OCI-LY1 (cell line): ENCODE measurements around the gene MICAL1.

Source experiments
- H2AFZ ChIP-seq: fragments of 200-600 bp; sonication (generic), shearing (Covaris generic); 2 replicates; pipeline ENCODE4 v1.6.0; 2014; ENCODE audit warnings: antibody characterized with exemption, mild to moderate bottlenecking, low read length
- H3F3A ChIP-seq: fragments of 200-600 bp; sonication (generic), shearing (Covaris generic); 2 replicates; pipeline ENCODE4 v1.6.0; 2014; ENCODE audit warnings: mild to moderate bottlenecking, antibody characterized with exemption, low read length, moderate library complexity; ENCODE audit not compliant: insufficient read depth
- H3K27ac ChIP-seq: fragments of 200-600 bp; sonication (generic); 2 replicates; pipeline ENCODE4 v1.5.1; 2014; ENCODE audit warnings: low read length, mixed run types, mild to moderate bottlenecking, low read depth; ENCODE audit not compliant: poor library complexity, severe bottlenecking
- H3K27me3 ChIP-seq: fragments of 200-600 bp; sonication (generic); 2 replicates; pipeline ENCODE4 v1.6.0; 2014; ENCODE audit warnings: antibody characterized with exemption, mild to moderate bottlenecking, low read length, moderate library complexity; ENCODE audit not compliant: insufficient read depth
- H3K36me3 ChIP-seq: fragments of 200-600 bp; sonication (generic); 2 replicates; pipeline ENCODE4 v1.6.1; 2014; ENCODE audit warnings: mild to moderate bottlenecking, antibody characterized with exemption, low read length, moderate library complexity, mixed read lengths; ENCODE audit not compliant: insufficient read depth
- H3K4me1 ChIP-seq: fragments of 200-600 bp; sonication (generic); 2 replicates; pipeline ENCODE4 v1.5.1; 2014; ENCODE audit warnings: mild to moderate bottlenecking, low read length, moderate library complexity; ENCODE audit not compliant: insufficient read depth, severe bottlenecking
- H3K4me2 ChIP-seq: fragments of 200-600 bp; sonication (generic), shearing (Covaris generic); 2 replicates; pipeline ENCODE4 v1.6.1; 2014; ENCODE audit warnings: low read length
- H3K4me3 ChIP-seq: fragments of 200-600 bp; sonication (generic); 2 replicates; pipeline ENCODE4 v1.5.1; 2014; ENCODE audit warnings: low read length, low read depth, mild to moderate bottlenecking, mixed read lengths; ENCODE audit not compliant: poor library complexity, severe bottlenecking
- H3K79me2 ChIP-seq: fragments of 200-600 bp; shearing (Covaris generic); 2 replicates; pipeline ENCODE4 v1.6.1; 2016; ENCODE audit warnings: mixed run types, low read length, mixed read lengths; ENCODE audit not compliant: insufficient read depth
- H3K9ac ChIP-seq: fragments of 200-600 bp; sonication (generic), shearing (Covaris generic); 2 replicates; pipeline ENCODE4 v1.6.1; 2014; ENCODE audit warnings: mild to moderate bottlenecking, low read length, mixed read lengths
- H3K9me2 ChIP-seq: fragments of 200-600 bp; sonication (generic), shearing (Covaris generic); 2 replicates; pipeline ENCODE4 v1.6.1; 2014; ENCODE audit warnings: low read depth, mild to moderate bottlenecking, low read length, mixed read lengths
- H3K9me3 ChIP-seq: fragments of 200-600 bp; shearing (Covaris generic); 2 replicates; pipeline ENCODE4 v1.6.1; 2014; ENCODE audit warnings: low read length, mixed read lengths
- H4K20me1 ChIP-seq: fragments of 200-600 bp; sonication (generic), shearing (Covaris generic); 2 replicates; pipeline ENCODE4 v1.6.0; 2016; ENCODE audit warnings: mild to moderate bottlenecking, low read length; ENCODE audit not compliant: insufficient read depth
- EZH2 ChIP-seq: fragments of 200-600 bp; sonication (generic), shearing (Covaris generic); IDR thresholded peaks from 2 replicates; pipeline ENCODE4 v1.8.0; 2017; ENCODE audit warnings: borderline replicate concordance, mixed run types, mild to moderate bottlenecking, antibody characterized with exemption, low read length, moderate library complexity, mixed read lengths
- TF ChIP-seq, protein P1 (sequence below): fragments of 200-600 bp; sonication (generic), shearing (Covaris generic); IDR thresholded peaks from 2 replicates; pipeline ENCODE4 v1.5.1; 2017; ENCODE audit warnings: mild to moderate bottlenecking, antibody characterized with exemption, low read length, moderate library complexity, mixed read lengths

MICAL1 gene

DNA sequence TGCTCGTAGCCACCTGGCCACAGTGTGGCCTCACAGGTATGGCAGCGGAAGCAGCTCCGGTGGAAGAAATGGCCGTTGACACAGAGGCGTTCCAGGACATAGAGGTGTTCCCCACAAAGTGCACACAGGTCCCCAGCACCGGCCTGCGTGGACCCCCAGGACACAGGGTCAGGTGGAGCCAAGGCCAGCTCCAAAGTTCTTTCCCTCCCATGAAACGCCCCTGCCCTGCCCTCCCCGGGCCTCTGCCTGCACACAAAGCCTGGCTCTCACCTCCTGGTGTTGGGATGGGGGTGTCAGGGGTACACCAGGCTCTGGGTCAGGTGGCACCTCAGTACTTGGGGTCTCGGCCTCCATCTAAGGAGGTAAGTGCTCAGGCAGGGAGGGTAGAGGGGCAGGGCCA lies 8.5 kb downstream of the MICAL1 start:
- H3K79me2 ChIP-seq: no peaks in the 10 kb centered on the region
- TF ChIP-seq, protein P1, sequence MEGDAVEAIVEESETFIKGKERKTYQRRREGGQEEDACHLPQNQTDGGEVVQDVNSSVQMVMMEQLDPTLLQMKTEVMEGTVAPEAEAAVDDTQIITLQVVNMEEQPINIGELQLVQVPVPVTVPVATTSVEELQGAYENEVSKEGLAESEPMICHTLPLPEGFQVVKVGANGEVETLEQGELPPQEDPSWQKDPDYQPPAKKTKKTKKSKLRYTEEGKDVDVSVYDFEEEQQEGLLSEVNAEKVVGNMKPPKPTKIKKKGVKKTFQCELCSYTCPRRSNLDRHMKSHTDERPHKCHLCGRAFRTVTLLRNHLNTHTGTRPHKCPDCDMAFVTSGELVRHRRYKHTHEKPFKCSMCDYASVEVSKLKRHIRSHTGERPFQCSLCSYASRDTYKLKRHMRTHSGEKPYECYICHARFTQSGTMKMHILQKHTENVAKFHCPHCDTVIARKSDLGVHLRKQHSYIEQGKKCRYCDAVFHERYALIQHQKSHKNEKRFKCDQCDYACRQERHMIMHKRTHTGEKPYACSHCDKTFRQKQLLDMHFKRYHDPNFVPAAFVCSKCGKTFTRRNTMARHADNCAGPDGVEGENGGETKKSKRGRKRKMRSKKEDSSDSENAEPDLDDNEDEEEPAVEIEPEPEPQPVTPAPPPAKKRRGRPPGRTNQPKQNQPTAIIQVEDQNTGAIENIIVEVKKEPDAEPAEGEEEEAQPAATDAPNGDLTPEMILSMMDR: no peak
- TF ChIP-seq EZH2: no peak
- H3K9ac ChIP-seq: no peak overlapping the region
- H4K20me1 ChIP-seq: no peaks in the 10 kb centered on the region
- H3K36me3 ChIP-seq: peaks cover 62% of the 10 kb centered on the region
- no peak overlapping the region for H3K4me3 ChIP-seq
- H3K4me1 ChIP-seq: peaks cover 2% of the 10 kb centered on the region
- no peak overlapping the region for H3K4me2 ChIP-seq
- no peak overlapping the region for H3K27ac ChIP-seq
- H2AFZ ChIP-seq: no peak overlapping the region
- H3K9me2 ChIP-seq: no peaks in the 10 kb centered on the region
- no peaks in the 10 kb centered on the region for H3K9me3 ChIP-seq
- no peaks in the 10 kb centered on the region for H3K27me3 ChIP-seq
- no peaks in the 10 kb centered on the region for H3F3A ChIP-seq

DNA sequence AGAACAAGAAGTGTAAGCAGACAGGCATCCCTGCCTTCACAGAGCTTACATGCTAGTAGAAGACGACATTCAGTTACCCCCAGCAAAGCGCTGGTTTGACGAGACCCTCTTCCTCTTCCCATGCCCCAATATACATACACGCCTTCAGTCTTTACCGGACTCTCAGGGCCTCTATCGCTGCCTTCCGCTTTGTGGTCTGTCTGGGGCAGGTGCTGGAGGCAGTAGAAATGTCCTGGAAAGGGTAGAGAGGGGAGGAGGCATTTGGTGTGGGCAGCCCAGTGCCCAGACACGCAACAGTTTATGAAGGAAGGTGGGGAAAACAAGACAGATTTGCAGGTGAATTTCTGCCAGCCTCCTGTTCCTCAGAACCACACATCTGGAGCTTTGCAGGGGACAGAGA lies 9.0 kb downstream of the MICAL1 start:
- H3K27ac ChIP-seq: no peak overlapping the region
- no peaks in the 10 kb centered on the region for H3K9me2 ChIP-seq

DNA sequence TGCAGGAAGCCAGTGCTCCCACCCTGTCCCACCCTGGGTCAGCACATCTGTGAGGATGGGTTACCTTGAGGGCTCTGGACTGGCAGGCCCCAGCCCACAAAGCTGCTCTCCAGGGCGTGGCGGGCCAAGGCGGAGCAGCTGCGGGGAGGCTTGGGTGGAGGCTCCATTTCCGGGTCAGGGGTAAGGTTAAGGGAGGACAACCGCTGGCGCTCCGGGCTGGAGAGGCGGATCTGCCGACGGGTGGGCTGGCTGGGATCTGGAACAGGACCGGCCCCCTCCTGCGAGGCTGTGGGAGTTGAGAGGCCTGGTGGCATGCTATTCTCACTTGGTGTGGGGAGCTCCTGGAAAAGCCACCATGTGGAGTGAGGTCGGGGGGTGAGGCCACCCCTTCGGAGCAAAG lies 9.5 kb downstream of the MICAL1 start:
- no peak overlapping the region for H3K4me3 ChIP-seq
- no peak overlapping the region for H3K4me2 ChIP-seq
- H4K20me1 ChIP-seq: no peaks in the 10 kb centered on the region
- H3K9me3 ChIP-seq: no peaks in the 10 kb centered on the region
- H3K9me2 ChIP-seq: no peaks in the 10 kb centered on the region
- H3K9ac ChIP-seq: no peak overlapping the region
- TF ChIP-seq EZH2: no peak
- TF ChIP-seq, protein P1: no peak
- no peak overlapping the region for H2AFZ ChIP-seq
- peaks cover 57% of the 10 kb centered on the region for H3K36me3 ChIP-seq
- H3K4me1 ChIP-seq: peaks cover 11% of the 10 kb centered on the region
- no peaks in the 10 kb centered on the region for H3F3A ChIP-seq
- no peak overlapping the region for H3K27ac ChIP-seq
- no peaks in the 10 kb centered on the region for H3K79me2 ChIP-seq
- H3K27me3 ChIP-seq: no peaks in the 10 kb centered on the region

More for the DNA sequence above, 9.0 kb downstream of the MICAL1 start:
- no peaks in the 10 kb centered on the region for H3K79me2 ChIP-seq
- no peaks in the 10 kb centered on the region for H3K9me3 ChIP-seq
- peaks cover 7% of the 10 kb centered on the region for H3K4me1 ChIP-seq
- H2AFZ ChIP-seq: no peak overlapping the region
- H4K20me1 ChIP-seq: no peaks in the 10 kb centered on the region
- H3K4me3 ChIP-seq: no peak overlapping the region
- peaks cover 60% of the 10 kb centered on the region for H3K36me3 ChIP-seq
- no peak for TF ChIP-seq EZH2
- TF ChIP-seq, protein P1: no peak
- H3K9ac ChIP-seq: no peak overlapping the region
- no peaks in the 10 kb centered on the region for H3F3A ChIP-seq
- no peaks in the 10 kb centered on the region for H3K27me3 ChIP-seq
- H3K4me2 ChIP-seq: no peak overlapping the region
